ENCODE data around the gene MED14.

The MED14 gene

GRCh38 chrX:40729598-40730584, 5.5 kb downstream of the MED14 start:
- no peak for DNase-seq (ENCODE audit: low read depth)

GRCh38 chrX:40727581-40728252, 7.6 kb downstream of the MED14 start:
- no peak for DNase-seq (ENCODE audit: low read depth)

GRCh38 chrX:40727093-40727492, 8.2 kb downstream of the MED14 start:
- no peak for DNase-seq (ENCODE audit: low read depth)

- no peak for DNase-seq (ENCODE audit: low read depth)
Measured at GRCh38 chrX:40722930-40723329, 12.4 kb downstream of the MED14 start.

- DNase-seq (ENCODE audit: low read depth), result no peak
Measured at GRCh38 chrX:40721489-40722106, 13.7 kb downstream of the MED14 start.

GRCh38 chrX:40720792-40721191, 14.6 kb downstream of the MED14 start:
- no peak for DNase-seq (ENCODE audit: low read depth)

GRCh38 chrX:40720339-40720738, 15.0 kb downstream of the MED14 start:
- no peak for DNase-seq (ENCODE audit: low read depth)

GRCh38 chrX:40719731-40720130, 15.6 kb downstream of the MED14 start:
- DNase-seq (ENCODE audit: low read depth), result no peak

- no peak for DNase-seq (ENCODE audit: low read depth)
Measured at GRCh38 chrX:40719218-40719617, 16.1 kb downstream of the MED14 start.

GRCh38 chrX:40709395-40709794, 25.9 kb downstream of the MED14 start:
- DNase-seq (ENCODE audit: low read depth), result no peak

- no peak for DNase-seq (ENCODE audit: low read depth)
Measured at GRCh38 chrX:40705658-40706312, 29.6 kb downstream of the MED14 start.

- no peak for DNase-seq (ENCODE audit: low read depth)
Measured at GRCh38 chrX:40700640-40701342, 34.6 kb downstream of the MED14 start.

- DNase-seq (ENCODE audit: low read depth), result no peak
Measured at GRCh38 chrX:40698851-40699250, 36.5 kb downstream of the MED14 start.

- DNase-seq (ENCODE audit: low read depth), result no peak
Measured at GRCh38 chrX:40694802-40695201, 40.5 kb downstream of the MED14 start.

GRCh38 chrX:40688929-40689328, 46.4 kb downstream of the MED14 start:
- no peak for DNase-seq (ENCODE audit: low read depth)

- DNase-seq (ENCODE audit: low read depth), result no peak
Measured at GRCh38 chrX:40687169-40687568, 48.2 kb downstream of the MED14 start.

GRCh38 chrX:40685362-40685918, 49.9 kb downstream of the MED14 start:
- no peak for DNase-seq (ENCODE audit: low read depth)

GRCh38 chrX:40684092-40684491, 51.2 kb downstream of the MED14 start:
- DNase-seq (ENCODE audit: low read depth), result no peak

- no peak for DNase-seq (ENCODE audit: low read depth)
Measured at GRCh38 chrX:40683245-40683644, 52.1 kb downstream of the MED14 start.

- no peak for DNase-seq (ENCODE audit: low read depth)
Measured at GRCh38 chrX:40671126-40671525, 64.2 kb downstream of the MED14 start.

- no peak for DNase-seq (ENCODE audit: low read depth)
Measured at GRCh38 chrX:40663880-40664630, 71.3 kb downstream of the MED14 start.

All from non-pigmented ciliary epithelial cell (primary cell).